ENCODE results near the gene KRT16. TPM values are rescaled to one million over a fixed set of nuclear protein-coding genes. Genes with fewer than 3 reads are reported as not detected.
"Not testable (repeated sequence)": the region's sequence is repeated elsewhere in the genome, so short reads cannot be mapped to it uniquely, and the experiment has no call there.

Gene KRT16
- total and polyA plus RNA-seq, 8 donors: 1.1 to 32.8 (median 1.3) TPM; not detected in 5

DNA sequence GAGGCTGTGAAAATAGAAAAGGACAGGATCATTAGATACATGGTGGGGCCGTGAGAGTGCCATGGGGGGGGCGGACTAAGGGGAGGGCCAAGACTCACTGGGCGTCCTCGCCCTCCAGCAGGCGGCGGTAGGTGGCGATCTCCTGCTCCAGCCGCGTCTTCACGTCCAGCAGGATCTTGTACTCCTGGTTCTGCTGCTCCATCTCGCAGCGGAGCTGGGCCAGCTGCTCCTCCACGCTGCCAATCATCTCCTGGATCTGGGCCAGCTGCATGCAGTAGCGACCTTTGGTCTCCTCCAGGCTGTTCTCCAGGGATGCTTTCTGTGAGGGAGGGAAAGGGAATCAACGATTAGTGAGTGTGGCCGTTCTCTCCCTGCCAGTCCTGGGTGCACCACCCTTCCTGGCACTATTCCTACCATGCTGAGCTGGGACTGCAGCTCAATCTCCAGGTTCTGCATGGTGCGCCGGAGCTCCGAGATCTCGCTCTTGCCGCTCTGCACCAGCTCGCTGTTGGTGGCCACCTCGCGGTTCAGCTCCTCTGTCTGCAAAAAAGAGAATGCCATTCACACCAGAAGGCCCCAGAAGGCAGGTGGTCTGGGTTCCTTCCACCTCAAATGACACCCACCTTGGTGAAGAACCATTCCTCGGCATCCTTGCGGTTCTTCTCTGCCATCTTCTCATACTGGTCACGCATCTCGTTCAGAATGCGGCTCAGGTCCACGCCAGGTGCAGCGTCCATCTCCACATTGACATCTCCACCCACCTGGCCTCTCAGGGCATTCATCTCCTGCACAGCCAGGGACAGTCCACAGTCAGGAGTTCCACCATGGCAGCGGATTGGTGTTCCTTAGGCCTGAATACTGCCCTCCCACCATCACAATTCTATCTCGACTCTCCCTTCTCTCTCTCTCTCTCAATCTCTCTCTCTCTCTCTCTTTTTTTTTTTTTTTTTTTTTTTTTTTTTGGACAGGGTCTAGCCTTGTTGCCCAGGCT lies 29.1 kb downstream of the KRT16 start:
- DNase-seq: peak; percentile 26 to 30
- H3K36me3 ChIP-seq: no peaks in the 10 kb centered on the region
- no peaks in the 10 kb centered on the region for H3K4me1 ChIP-seq
- H3K4me3 ChIP-seq: no peak overlapping the region
- H3K27me3 ChIP-seq: peaks cover 0 to 27% (median 0%) of the 10 kb centered on the region in 3 donors
- 64 to 84% (median 74%) methylated on average over 25 to 33 of the region's 33 CpGs for WGBS, 5 donors
- H3K9me3 ChIP-seq: no peaks in the 10 kb centered on the region
- intact Hi-C loops (cut with DNase I; ENCODE audit: low total_unique reads): no loop called here
- TF ChIP-seq, protein P1, sequence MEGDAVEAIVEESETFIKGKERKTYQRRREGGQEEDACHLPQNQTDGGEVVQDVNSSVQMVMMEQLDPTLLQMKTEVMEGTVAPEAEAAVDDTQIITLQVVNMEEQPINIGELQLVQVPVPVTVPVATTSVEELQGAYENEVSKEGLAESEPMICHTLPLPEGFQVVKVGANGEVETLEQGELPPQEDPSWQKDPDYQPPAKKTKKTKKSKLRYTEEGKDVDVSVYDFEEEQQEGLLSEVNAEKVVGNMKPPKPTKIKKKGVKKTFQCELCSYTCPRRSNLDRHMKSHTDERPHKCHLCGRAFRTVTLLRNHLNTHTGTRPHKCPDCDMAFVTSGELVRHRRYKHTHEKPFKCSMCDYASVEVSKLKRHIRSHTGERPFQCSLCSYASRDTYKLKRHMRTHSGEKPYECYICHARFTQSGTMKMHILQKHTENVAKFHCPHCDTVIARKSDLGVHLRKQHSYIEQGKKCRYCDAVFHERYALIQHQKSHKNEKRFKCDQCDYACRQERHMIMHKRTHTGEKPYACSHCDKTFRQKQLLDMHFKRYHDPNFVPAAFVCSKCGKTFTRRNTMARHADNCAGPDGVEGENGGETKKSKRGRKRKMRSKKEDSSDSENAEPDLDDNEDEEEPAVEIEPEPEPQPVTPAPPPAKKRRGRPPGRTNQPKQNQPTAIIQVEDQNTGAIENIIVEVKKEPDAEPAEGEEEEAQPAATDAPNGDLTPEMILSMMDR (IDR thresholded peaks at IDR 0.05): no peak
- H3K27ac ChIP-seq: no peak overlapping the region

DNA sequence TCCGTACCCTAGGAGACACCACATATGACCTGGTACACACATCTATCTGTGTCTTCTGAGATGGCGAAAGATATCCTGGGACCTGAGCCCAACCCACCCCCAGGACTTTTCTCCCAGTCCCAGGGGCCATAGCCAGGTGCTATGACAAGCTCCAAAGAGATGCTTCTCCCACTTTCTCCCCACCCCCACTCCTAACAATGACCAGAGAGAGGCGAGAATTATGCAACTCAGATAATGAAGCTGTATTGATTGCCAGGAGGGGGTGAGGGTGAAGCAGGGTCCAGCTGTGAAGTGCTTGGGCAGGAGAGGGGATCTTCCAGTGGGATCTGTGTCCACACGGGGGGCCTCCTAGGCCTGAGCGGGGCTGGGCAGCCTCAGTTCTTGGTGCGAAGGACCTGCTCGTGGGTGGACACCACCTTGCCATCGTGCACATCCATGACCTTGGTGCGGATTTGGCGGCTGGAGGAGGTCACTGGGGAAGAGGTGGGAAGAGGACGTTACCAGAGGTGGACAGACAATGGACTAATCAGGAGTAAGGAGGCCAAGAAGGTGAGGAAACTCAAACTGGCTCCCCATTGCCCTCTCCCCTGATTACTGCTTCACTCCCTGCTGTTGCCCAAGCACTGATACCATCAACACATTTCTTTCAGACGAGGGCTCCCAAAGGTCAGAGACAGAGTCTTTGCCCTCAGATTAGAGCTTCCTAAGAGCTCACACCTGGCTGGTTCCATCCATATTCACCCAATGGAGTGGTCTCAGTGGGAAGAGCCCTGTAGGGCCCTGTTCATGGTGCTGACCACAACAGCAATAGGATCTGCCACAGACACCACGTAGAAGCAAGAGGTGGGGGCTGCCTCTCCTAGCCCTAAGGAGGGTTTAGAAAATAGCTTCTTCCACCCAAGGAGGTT lies 30.3 kb downstream of the KRT16 start:
- H3K27me3 ChIP-seq: peaks cover 0 to 38% (median under 1%) of the 10 kb centered on the region in 3 donors
- WGBS, 5 donors: 79 to 88% (median 85%) methylated on average over 13 of the region's 13 CpGs
- intact Hi-C loops (cut with DNase I; ENCODE audit: low total_unique reads); DNase-seq; H3K27ac ChIP-seq; H3K4me1 ChIP-seq; H3K36me3 ChIP-seq; H3K9me3 ChIP-seq; H3K4me3 ChIP-seq: not testable (repeated sequence)

DNA sequence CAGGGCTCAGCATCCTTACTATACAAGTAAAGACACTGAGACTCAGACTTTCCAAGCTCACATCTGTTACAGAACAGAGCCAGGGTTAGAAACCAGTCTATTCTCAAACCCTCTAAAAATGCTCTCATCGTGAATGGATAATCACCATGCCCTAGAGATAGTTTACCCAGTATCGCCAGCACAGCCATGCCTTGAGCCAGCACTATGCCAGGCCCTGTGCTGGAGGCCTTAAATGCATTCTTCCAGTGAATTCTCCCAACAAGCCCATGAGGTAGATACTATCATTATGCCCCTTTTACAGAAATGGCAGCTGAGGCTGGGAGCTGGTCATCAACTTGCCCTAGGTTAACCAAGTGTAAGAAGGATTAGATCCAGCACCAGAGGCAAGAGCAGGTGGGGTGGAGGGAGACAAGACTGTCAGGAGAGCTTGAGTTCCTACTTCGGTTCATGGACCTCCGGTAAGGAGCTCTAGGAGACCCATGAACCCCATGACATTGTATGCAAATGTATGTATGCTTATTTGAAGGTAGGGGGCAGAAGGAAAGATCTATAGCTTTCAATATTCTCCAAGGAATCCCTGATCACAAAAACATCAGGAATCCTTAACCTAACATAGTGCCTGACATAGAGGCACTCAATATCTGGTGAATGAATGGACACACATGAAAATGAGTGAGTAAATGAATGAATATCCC lies 31.1 kb downstream of the KRT16 start:
- Histone ChIP-seq H3K4me3 (no peak overlapping the region), H3K9me3 (no peaks in the 10 kb centered on the region), H3K27me3 (peaks cover 0 to 46% (median 8%) of the 10 kb centered on the region in 3 donors), H3K4me1 (no peaks in the 10 kb centered on the region), H3K27ac (no peak overlapping the region), H3K36me3 (no peaks in the 10 kb centered on the region)
- DNase-seq: no peak
- intact Hi-C loops (cut with DNase I; ENCODE audit: low total_unique reads): no loop called here
- TF ChIP-seq EP300 (IDR thresholded peaks at IDR 0.05) (no peak), POLR2AphosphoS5 (IDR thresholded peaks at IDR 0.05) (no peak), POLR2A (IDR thresholded peaks at IDR 0.05) (no peak)
- TF ChIP-seq, protein P1 (IDR thresholded peaks at IDR 0.05): no peak
- WGBS, 5 donors: 86 to 91% (median 90%) methylated on average over 4 of the region's 4 CpGs

DNA sequence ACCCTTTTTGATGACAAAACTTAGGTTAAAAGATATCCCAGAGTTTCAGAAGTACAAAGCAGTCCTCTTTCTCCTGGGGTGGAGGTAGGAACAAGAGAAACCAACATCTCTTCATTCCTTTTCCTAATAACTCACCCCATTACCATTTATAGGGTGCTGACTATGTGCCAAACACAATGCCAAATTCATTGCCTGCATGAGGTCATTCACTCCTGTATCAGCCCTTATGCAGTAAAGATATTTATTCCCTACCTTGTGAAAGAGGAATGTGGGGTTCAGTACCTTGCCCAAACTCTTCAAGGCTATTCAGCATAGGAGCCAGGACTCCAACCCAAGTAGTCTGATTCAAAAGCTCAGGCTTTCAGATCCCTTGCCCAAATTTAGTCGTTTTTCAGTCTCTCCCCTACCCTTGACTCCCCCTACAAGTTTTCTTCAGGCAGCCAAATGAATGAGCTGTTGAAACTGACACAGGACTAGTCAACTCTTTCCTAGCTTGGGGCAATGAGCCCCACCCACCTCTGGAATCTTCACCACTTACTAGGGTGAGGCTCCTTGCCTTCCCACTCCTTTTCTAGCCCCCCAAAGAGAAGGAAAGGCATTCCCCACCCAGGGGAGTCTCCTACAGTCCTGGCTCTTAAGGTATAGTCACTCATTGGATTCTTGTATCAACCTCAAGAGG lies 31.7 kb downstream of the KRT16 start:
- Histone ChIP-seq H3K27ac (no peak overlapping the region), H3K4me1 (no peaks in the 10 kb centered on the region), H3K9me3 (no peaks in the 10 kb centered on the region), H3K27me3 (peaks cover 0 to 53% (median 10%) of the 10 kb centered on the region in 3 donors), H3K4me3 (no peak overlapping the region), H3K36me3 (no peaks in the 10 kb centered on the region)
- intact Hi-C loops (cut with DNase I; ENCODE audit: low total_unique reads): no loop called here
- no peak for DNase-seq
- TF ChIP-seq POLR2A (IDR thresholded peaks at IDR 0.05) (no peak), EP300 (IDR thresholded peaks at IDR 0.05) (no peak)
- TF ChIP-seq, protein P1 (IDR thresholded peaks at IDR 0.05): no peak
- WGBS, 5 donors: 31 to 65% (median 55%) methylated on average over 1 of the region's 1 CpG

Measured in stomach (tissue), 9 donors.